Inflammatory macrophage treated with lipopolysaccharide for 1 hour (primary cell): ENCODE data around the gene WDR93.

Source experiments
- DNase-seq, 2 donors: peaks; one replicate each; pipeline ENCODE4 v3.0.0-alpha.2; 2020 to 2022

The WDR93 gene

GRCh38 chr15:89749951-89750559, 59.4 kb downstream of the WDR93 start:
- no peak for DNase-seq

- peak; percentile 85 to 92 for DNase-seq
Measured at GRCh38 chr15:89750560-89751542, 60.2 kb downstream of the WDR93 start, which contains the start of gene MESP1. Gene MESP1, minus strand, starts transcription at chr15:89751249. Its CDS starts 18 bp downstream, at chr15:89751231.

GRCh38 chr15:89751748-89752147, 61.1 kb downstream of the WDR93 start:
- no peak for DNase-seq

GRCh38 chr15:89753855-89754254, 63.2 kb downstream of the WDR93 start:
- no peak for DNase-seq

- DNase-seq = no peak
Measured at GRCh38 chr15:89754361-89755154, 63.9 kb downstream of the WDR93 start.

- no peak for DNase-seq
Measured at GRCh38 chr15:89755701-89756100, 65.1 kb downstream of the WDR93 start.

- DNase-seq = no peak
Measured at GRCh38 chr15:89756897-89757296, 66.3 kb downstream of the WDR93 start.

GRCh38 chr15:89758283-89758682, 67.7 kb downstream of the WDR93 start:
- DNase-seq = no peak

GRCh38 chr15:89758981-89759380, 68.4 kb downstream of the WDR93 start:
- DNase-seq = no peak

GRCh38 chr15:89759835-89760234, 69.2 kb downstream of the WDR93 start:
- no peak for DNase-seq

- peak; percentile 63 to 99 for DNase-seq
Measured at GRCh38 chr15:89760303-89761008, 69.8 kb downstream of the WDR93 start.

- no peak for DNase-seq
Measured at GRCh38 chr15:89761009-89761831, 70.6 kb downstream of the WDR93 start.

GRCh38 chr15:89761929-89762328, 71.3 kb downstream of the WDR93 start:
- DNase-seq = no peak

- no peak for DNase-seq
Measured at GRCh38 chr15:89765694-89766093, 75.1 kb downstream of the WDR93 start.

GRCh38 chr15:89766357-89767311, 76.0 kb downstream of the WDR93 start:
- no peak for DNase-seq

GRCh38 chr15:89767411-89767915, 76.9 kb downstream of the WDR93 start:
- DNase-seq = no peak

- DNase-seq = no peak
Measured at GRCh38 chr15:89768071-89768500, 77.5 kb downstream of the WDR93 start.

- DNase-seq = peak; percentile 63 to 82
Measured at GRCh38 chr15:89769366-89769765, 78.8 kb downstream of the WDR93 start.

GRCh38 chr15:89770041-89770440, 79.4 kb downstream of the WDR93 start:
- DNase-seq = no peak
